HepG2 (cell line): ENCODE measurements around the gene IRGQ.

Experiments used
- EZH2 ChIP-seq: conservative IDR thresholded peaks from 2 replicates; pipeline ENCODE4 v1.6.1; 2012; ENCODE audit warnings: mild to moderate bottlenecking, low read depth, low read length, moderate library complexity
- MXI1 ChIP-seq: IDR thresholded peaks from 3 replicates; pipeline ENCODE4 v1.6.1; 2012; ENCODE audit warnings: low read depth, low read length, inconsistent platforms, borderline replicate concordance
- TAF1 ChIP-seq: sonication (generic); formaldehyde crosslinking; IDR thresholded peaks from 2 replicates; pipeline ENCODE4 v1.4.0; 2020; ENCODE audit warnings: missing genetic modification reagents
- TBL1XR1 ChIP-seq: fragments of 150-350 bp; IDR thresholded peaks from 2 replicates; pipeline ENCODE4 v1.6.1; 2014; ENCODE audit warnings: borderline replicate concordance, low read length; ENCODE audit not compliant: partially characterized antibody
- TP53 ChIP-seq: sonication (generic); formaldehyde crosslinking; conservative IDR thresholded peaks from 2 replicates; pipeline ENCODE4 v1.4.0; 2020; ENCODE audit warnings: missing genetic modification reagents
- ZBTB42 ChIP-seq: sonication (generic); formaldehyde crosslinking; IDR thresholded peaks from 2 replicates; pipeline ENCODE4 v1.5.0; 2020; ENCODE audit warnings: mild to moderate bottlenecking, missing genetic modification reagents
- ZMAT3 ChIP-seq: sonication (generic); formaldehyde crosslinking; conservative IDR thresholded peaks from 2 replicates; pipeline ENCODE4 v1.7.0; 2021; ENCODE audit warnings: missing genetic modification reagents
- ZNF124 ChIP-seq: sonication (generic); formaldehyde crosslinking; IDR thresholded peaks from 2 replicates; pipeline ENCODE4 v1.4.0; 2020; ENCODE audit warnings: missing genetic modification reagents
- ZNF674 ChIP-seq: sonication (generic); formaldehyde crosslinking; IDR thresholded peaks from 2 replicates; pipeline ENCODE4 v1.5.0; 2020; ENCODE audit warnings: low read depth, mild to moderate bottlenecking, missing genetic modification reagents

- TF ChIP-seq EZH2 (no peak), ZNF124 (no peak), ZMAT3 (CRISPR knock-in tag) (no peak), TBL1XR1 (no peak), TP53 (CRISPR knock-in tag) (no peak), TAF1 (CRISPR knock-in tag) (no peak), ZNF674 (no peak), MXI1 (no peak), ZBTB42 (CRISPR knock-in tag) (no peak)
These were observed 51.9 kb downstream of the IRGQ start for GRCh38 chr19:43544077-43544476.
